GM23338 (cell line): Measurements from ENCODE around the gene PSMB2. TPM values are rescaled to one million over a fixed set of nuclear protein-coding genes. Genes with fewer than 3 reads are reported as not detected.
"Not testable (repeated sequence)": the region's sequence is repeated elsewhere in the genome, so short reads cannot be mapped to it uniquely, and the experiment has no call there.

Source experiments
- ATAC-seq: fragments of 200-7000 bp; cut with Tn5 transposase; 3 replicates; pipeline ENCODE4 v1.9.1; 2020
- DNase-seq: peaks from one replicate; pipeline ENCODE4 v3.0.0-alpha.2; 2015; ENCODE audit warnings: low spot score
- H2AFZ ChIP-seq: fragments of 200-600 bp; sonication (generic); 2 replicates; pipeline ENCODE4 v1.8.0; 2016; ENCODE audit warnings: antibody characterized with exemption, mild to moderate bottlenecking, moderate library complexity
- H3F3A ChIP-seq: fragments of 200-600 bp; sonication (generic); replicated peaks from 2 replicates; pipeline ENCODE4 v1.8.0; 2017; ENCODE audit warnings: antibody characterized with exemption, mixed run types, low read depth
- H3K27ac ChIP-seq: fragments of 200-600 bp; sonication (generic); 2 replicates; pipeline ENCODE4 v1.6.1; 2016; ENCODE audit warnings: low read depth
- H3K27me3 ChIP-seq: fragments of 200-600 bp; sonication (generic); 2 replicates; pipeline ENCODE4 v1.8.0; 2016; ENCODE audit warnings: mild to moderate bottlenecking, mixed run types, moderate library complexity; ENCODE audit not compliant: insufficient read depth
- H3K36me3 ChIP-seq: fragments of 200-600 bp; sonication (generic); 2 replicates; pipeline ENCODE4 v1.8.0; 2016; ENCODE audit warnings: mild to moderate bottlenecking; ENCODE audit not compliant: insufficient read depth
- H3K4me1 ChIP-seq: fragments of 200-600 bp; sonication (generic); 2 replicates; pipeline ENCODE4 v1.8.0; 2016; ENCODE audit warnings: mild to moderate bottlenecking, moderate library complexity; ENCODE audit not compliant: insufficient read depth
- H3K4me2 ChIP-seq: fragments of 200-600 bp; sonication (generic); 2 replicates; pipeline ENCODE4 v1.7.1; 2017; ENCODE audit warnings: mixed run types
- H3K4me3 ChIP-seq: fragments of 200-600 bp; sonication (generic); 2 replicates; pipeline ENCODE4 v1.6.1; 2016; ENCODE audit warnings: mixed run types
- H3K79me2 ChIP-seq: fragments of 200-600 bp; sonication (generic); replicated peaks from 2 replicates; pipeline ENCODE4 v1.8.0; 2017; ENCODE audit warnings: mild to moderate bottlenecking; ENCODE audit not compliant: insufficient read depth
- H3K9me2 ChIP-seq: fragments of 200-600 bp; sonication (generic); 2 replicates; pipeline ENCODE4 v1.8.0; 2017; ENCODE audit not compliant: insufficient read depth
- H4K20me1 ChIP-seq: fragments of 200-600 bp; sonication (generic); replicated peaks from 2 replicates; pipeline ENCODE4 v1.8.0; 2017; ENCODE audit warnings: mild to moderate bottlenecking; ENCODE audit not compliant: insufficient read depth
- H3K27ac Mint-ChIP-seq: 2 replicates; pipeline ENCODE4 v1.8.0; 2020; ENCODE audit warnings: inconsistent platforms, mild to moderate bottlenecking, moderate library complexity, mixed read lengths
- H3K27me3 Mint-ChIP-seq: 3 replicates; pipeline ENCODE4 v1.8.0; 2022; ENCODE audit warnings: low read depth, mild to moderate bottlenecking, moderate library complexity, mixed read lengths, inconsistent platforms; ENCODE audit not compliant: insufficient read depth, poor library complexity
- H3K36me3 Mint-ChIP-seq: 3 replicates; pipeline ENCODE4 v1.8.0; 2021; ENCODE audit warnings: low read depth, mild to moderate bottlenecking, inconsistent platforms, moderate library complexity, mixed read lengths
- H3K4me1 Mint-ChIP-seq: 3 replicates; pipeline ENCODE4 v1.8.0; 2020; ENCODE audit warnings: mild to moderate bottlenecking, inconsistent platforms, mixed read lengths
- H3K4me3 Mint-ChIP-seq: 3 replicates; pipeline ENCODE4 v1.8.0; 2021; ENCODE audit warnings: moderate library complexity, mild to moderate bottlenecking, inconsistent platforms, mixed read lengths
- H3K9me3 Mint-ChIP-seq: 3 replicates; pipeline ENCODE4 v1.8.0; 2020; ENCODE audit warnings: moderate library complexity, mild to moderate bottlenecking, inconsistent platforms, mixed read lengths
- CREB1 ChIP-seq: fragments of 250-450 bp; sonication (Bioruptor Pico); IDR thresholded peaks from 2 replicates; pipeline ENCODE4 v1.5.0; 2020; ENCODE audit warnings: low read depth, mild to moderate bottlenecking, moderate library complexity
- EZH2 ChIP-seq: fragments of 200-600 bp; sonication (generic); IDR thresholded peaks from one replicate; pipeline ENCODE4 v1.8.0; 2017; ENCODE audit warnings: antibody characterized with exemption, mild to moderate bottlenecking, low read depth; ENCODE audit not compliant: unreplicated experiment
- EZH2phosphoT487 ChIP-seq: fragments of 200-600 bp; sonication (generic); IDR thresholded peaks from one replicate; pipeline ENCODE4 v1.8.1; 2018; ENCODE audit warnings: antibody characterized with exemption; ENCODE audit not compliant: unreplicated experiment
- JUNB ChIP-seq: IDR thresholded peaks from one replicate; pipeline ENCODE4 v1.6.1; 2016; ENCODE audit warnings: antibody characterized with exemption; ENCODE audit not compliant: unreplicated experiment
- NANOG ChIP-seq: IDR thresholded peaks from 2 replicates; pipeline ENCODE4 v1.6.1; 2016; ENCODE audit warnings: antibody characterized with exemption, borderline replicate concordance
- REST ChIP-seq: IDR thresholded peaks from one replicate; pipeline ENCODE4 v1.6.1; 2018; ENCODE audit warnings: antibody characterized with exemption; ENCODE audit not compliant: unreplicated experiment
- STAT1 ChIP-seq: IDR thresholded peaks from one replicate; pipeline ENCODE4 v1.6.1; 2016; ENCODE audit warnings: antibody characterized with exemption; ENCODE audit not compliant: unreplicated experiment
- ZNF331 ChIP-seq: fragments of 250-450 bp; sonication (Bioruptor Pico); IDR thresholded peaks from 2 replicates; pipeline ENCODE4 v1.5.0; 2020; ENCODE audit warnings: low read depth, mild to moderate bottlenecking, moderate library complexity
- ZNF462 ChIP-seq: fragments of 250-450 bp; sonication (Bioruptor Pico); IDR thresholded peaks from 2 replicates; pipeline ENCODE4 v1.5.0; 2020; ENCODE audit warnings: mild to moderate bottlenecking, moderate library complexity
- polyA plus RNA-seq: library from polyadenylated mRNA; unstranded; fragments of >200 nt; fragmentation: Nextera tagmentation; extraction: Ambion mirVana; gene quantifications from 2 replicates; pipeline ENCODE4 v1.2.1, GENCODE V29; 2016
- total RNA-seq: library from RNA; depleted of rRNA; stranded (reverse); fragments of >200 nt; shearing (Covaris generic); gene quantifications from 2 replicates; pipeline ENCODE4 v1.2.3, GENCODE V29; 2014

The PSMB2 gene
- total and polyA plus RNA-seq, 2 experiments from 2014 or later, result 68.2 to 147 TPM

- TF ChIP-seq ZNF462 (no peak), EZH2 (no peak), CREB1 (CRISPR knock-in tag) (no peak), ZNF331 (CRISPR knock-in tag) (no peak), STAT1 (no peak), NANOG (no peak)
Measured at GRCh38 chr1:35587736-35588135, 53.6 kb downstream of the PSMB2 start (continued).

GRCh38 chr1:35586808-35587207 is 54.5 kb downstream of the PSMB2 start:
- no peaks in the 10 kb centered on the region for H3K4me1 ChIP-seq
- no peak overlapping the region for H3K27ac Mint-ChIP-seq
- H3K4me3 Mint-ChIP-seq, result no peak overlapping the region
- no peaks in the 10 kb centered on the region for H3F3A ChIP-seq
- no peak overlapping the region for H3K4me2 ChIP-seq
- no peaks in the 10 kb centered on the region for H4K20me1 ChIP-seq
- no peaks in the 10 kb centered on the region for H3K36me3 ChIP-seq
- no peak overlapping the region for H3K27ac ChIP-seq
- H3K36me3 Mint-ChIP-seq, result no peaks in the 10 kb centered on the region
- ATAC-seq (no peak), DNase-seq (no peak)
- no peaks in the 10 kb centered on the region for H3K27me3 ChIP-seq
- H2AFZ ChIP-seq, result no peak overlapping the region
- 0 out of 3 replicates have a peak, but pooled peaks cover 2% of the 10 kb centered on the region for H3K9me3 Mint-ChIP-seq
- peaks cover 7% of the 10 kb centered on the region; the same call in 2 of the 3 replicates for H3K4me1 Mint-ChIP-seq
- no peaks in the 10 kb centered on the region for H3K9me2 ChIP-seq
- no peaks in the 10 kb centered on the region for H3K79me2 ChIP-seq
- TF ChIP-seq NANOG (no peak), STAT1 (no peak), EZH2 (no peak), EZH2phosphoT487 (no peak), ZNF331 (CRISPR knock-in tag) (no peak), JUNB (no peak), REST (no peak)
- H3K4me3 ChIP-seq, result no peak overlapping the region
- H3K27me3 Mint-ChIP-seq, result peaks cover 8% of the 10 kb centered on the region

GRCh38 chr1:35585805-35586204 is 55.5 kb downstream of the PSMB2 start:
- not testable (repeated sequence) for ATAC-seq, H3K27me3 Mint-ChIP-seq, H3K9me2 ChIP-seq, H3K27ac ChIP-seq, H3K79me2 ChIP-seq, H3K4me3 ChIP-seq, H3K36me3 ChIP-seq, H3K4me1 Mint-ChIP-seq, H3K36me3 Mint-ChIP-seq, H3F3A ChIP-seq, DNase-seq, H3K27me3 ChIP-seq, H3K4me1 ChIP-seq, H2AFZ ChIP-seq, H3K4me2 ChIP-seq, H3K9me3 Mint-ChIP-seq, H3K27ac Mint-ChIP-seq, H3K4me3 Mint-ChIP-seq, H4K20me1 ChIP-seq
